HepG2 (cell line): ENCODE measurements around the gene IGF2BP3. TPM values are rescaled to one million over a fixed set of nuclear protein-coding genes. Genes with fewer than 3 reads are reported as not detected.

Experiments used
- ATAC-seq: fragments of 200-7000 bp; cut with Tn5 transposase; 3 replicates; pipeline ENCODE4 v1.9.1; 2020; ENCODE audit warnings: mild to moderate bottlenecking, moderate library complexity
- BruUV-seq: library from RNA; stranded (reverse); fragments of 400-500 nt; replicated peaks from 2 replicates; lab custom pipeline; 2021; lab: Mats Ljungman, UMichigan
- CTCF ChIA-PET: fragments of 300-600 bp; formaldehyde crosslinking; extraction: SDS; loops from one replicate; lab custom pipeline; 2021; ENCODE audit warnings: low total read pairs, inconsistent platforms, low intra/inter-chr PET ratio; lab: Yijun Ruan, JAX
- POLR2A ChIA-PET: fragments of 350-600 bp; sonication (Branson Sonifier 250); formaldehyde crosslinking; loops from one replicate; lab custom pipeline; 2020; ENCODE audit warnings: antibody characterized with exemption, inconsistent platforms; lab: Yijun Ruan, JAX
- DNase-seq: peaks from one replicate; pipeline ENCODE4 v3.0.0-alpha.2; 2015; ENCODE audit warnings: low spot score
- FAIRE-seq: peaks from 3 replicates; lab custom pipeline; 2011; peaks lifted over from hg19 to GRCh38; lab: Jason Lieb, UNC
- H2AFZ ChIP-seq: one replicate; pipeline ENCODE4 v1.6.1; 2011; ENCODE audit warnings: low read length, inconsistent platforms
- H3K27ac ChIP-seq: fragments of 300-600 bp; 3 replicates; pipeline ENCODE4 v1.8.0; 2011; ENCODE audit warnings: mixed run types, mild to moderate bottlenecking, mixed read lengths, low read length, inconsistent platforms; ENCODE audit not compliant: insufficient read depth; ENCODE audit errors: extremely low read length
- H3K27me3 ChIP-seq, 2 experiments: fragments of 200-600 bp in 1 of 2; 2 replicates in 1 of 2; 3 replicates in 1 of 2; pipeline versions ENCODE4 v1.6.0 to v1.8.0; 2011; ENCODE audit warnings: low read length in 2 of 2, mild to moderate bottlenecking in 2 of 2, moderate library complexity in 2 of 2, inconsistent platforms in 1 of 2; ENCODE audit not compliant: insufficient read depth in 2 of 2, control insufficient read depth in 1 of 2
- H3K36me3 ChIP-seq, 2 experiments: fragments of 200-600 bp in 1 of 2; replicated peaks in 1 of 2; 2 replicates in 1 of 2; 3 replicates in 1 of 2; pipeline versions ENCODE4 v1.5.1 to v1.8.0; 2011; ENCODE audit warnings: low read length in 2 of 2, inconsistent platforms in 1 of 2; ENCODE audit not compliant: insufficient read depth in 2 of 2, control insufficient read depth in 1 of 2
- H3K4me1 ChIP-seq: 2 replicates; pipeline ENCODE4 v1.5.1; 2012; ENCODE audit warnings: low read length, inconsistent platforms; ENCODE audit not compliant: insufficient read depth
- H3K4me2 ChIP-seq: 2 replicates; pipeline ENCODE4 v1.6.0; 2011; ENCODE audit warnings: low read depth, low read length, inconsistent platforms
- H3K4me3 ChIP-seq, 3 experiments: fragments of 200-600 bp in 1 of 3; sonication (generic), shearing (Covaris generic) in 1 of 3; replicated peaks in 1 of 3; 2 replicates each; pipeline ENCODE4 v1.5.1; 2011 to 2016; ENCODE audit warnings: low read length in 3 of 3, inconsistent platforms in 2 of 3, low read depth in 2 of 3, mild to moderate bottlenecking in 2 of 3, control low read depth in 1 of 3, mixed read lengths in 1 of 3; ENCODE audit not compliant: insufficient read depth in 1 of 3
- H3K79me2 ChIP-seq: one replicate; pipeline ENCODE4 v1.6.1; 2011; ENCODE audit warnings: low read length, inconsistent platforms; ENCODE audit not compliant: insufficient read depth
- H3K9ac ChIP-seq: 2 replicates; pipeline ENCODE4 v1.6.0; 2011; ENCODE audit warnings: mild to moderate bottlenecking, low read depth, low read length, inconsistent platforms; ENCODE audit not compliant: insufficient read depth
- H3K9me3 ChIP-seq: 2 replicates; pipeline ENCODE4 v1.5.1; 2012; ENCODE audit warnings: mild to moderate bottlenecking, low read length
- H4K20me1 ChIP-seq: 2 replicates; pipeline ENCODE4 v1.6.0; 2011; ENCODE audit warnings: inconsistent platforms, mild to moderate bottlenecking, low read length, moderate library complexity; ENCODE audit not compliant: insufficient read depth
- ATM ChIP-seq: fragments of 450-650 bp; IDR thresholded peaks from 2 replicates; pipeline ENCODE4 v1.7.1; 2017; ENCODE audit warnings: mild to moderate bottlenecking, borderline replicate concordance
- CBX1 ChIP-seq: IDR thresholded peaks from one replicate; pipeline ENCODE4 v1.6.1; 2016; ENCODE audit warnings: antibody characterized with exemption, low read depth
- CEBPG ChIP-seq: IDR thresholded peaks from 2 replicates; pipeline ENCODE4 v1.6.1; 2016
- ERF ChIP-seq: IDR thresholded peaks from 2 replicates; pipeline ENCODE4 v1.6.1; 2018; ENCODE audit warnings: missing biosample characterization, missing genetic modification reagents
- MIXL1 ChIP-seq: IDR thresholded peaks from 2 replicates; pipeline ENCODE4 v1.6.1; 2016
- SMC3 ChIP-seq: IDR thresholded peaks from 2 replicates; pipeline ENCODE4 v1.6.1; 2011; ENCODE audit warnings: low read length, improper control_type of control experiment
- ZNF768 ChIP-seq: sonication (generic); formaldehyde crosslinking; IDR thresholded peaks from 2 replicates; pipeline ENCODE4 v1.4.0; 2020; ENCODE audit warnings: missing genetic modification reagents
- ZNF777 ChIP-seq: sonication (generic); formaldehyde crosslinking; IDR thresholded peaks from 2 replicates; pipeline ENCODE4 v1.4.0; 2020; ENCODE audit warnings: missing genetic modification reagents
- WGBS: methylation state at CpG from one replicate; pipeline ENCODE4 v1.1.6; 2017; ENCODE audit warnings: low lambda C conversion rate; 5-methylcytosine and 5-hydroxymethylcytosine counted together
- in situ Hi-C: cut with HindIII; loops from 2 replicates; pipeline ENCODE4 v1.10.0; 2017; ENCODE audit warnings: low pct_unique_long_range_greater_than_20kb; ENCODE audit not compliant: extremely low pct_ligation_motif_present
- intact Hi-C: fragments of 100-400 bp; cut with micrococcal nuclease; formaldehyde crosslinking; loops from one replicate; pipeline ENCODE4 v1.10.0; 2022; ENCODE audit not compliant: unreplicated experiment
- polyA plus RNA-seq, 8 experiments: library from polyadenylated mRNA; depleted of rRNA in 3 of 8; stranded (reverse) in 7 of 8; unstranded in 1 of 8; fragments of >200 nt; fragmentation: Illumina TruSeq in 4 of 8; extraction: Trizol in 4 of 8; gene quantifications; 2 replicates each; pipeline versions ENCODE4 v1.2.1 to v1.2.3, GENCODE V29; 2011 to 2016; ENCODE audit warnings: low read depth in 4 of 8, missing spikeins in 1 of 8, mixed read lengths in 1 of 8; ENCODE audit not compliant: insufficient read depth in 1 of 8
- total RNA-seq, 5 experiments: library from RNA; depleted of rRNA; stranded (reverse); fragments of >200 nt; fragmentation: Illumina TruSeq; extraction: Trizol; gene quantifications; 2 replicates each; pipeline ENCODE4 v1.2.3, GENCODE V29; 2016; ENCODE audit warnings: low read depth in 1 of 5
- TF ChIP-seq, protein P1 (sequence below): sonication (generic); formaldehyde crosslinking; IDR thresholded peaks from 2 replicates; pipeline ENCODE4 v1.5.0; 2020; ENCODE audit warnings: mild to moderate bottlenecking, missing genetic modification reagents, borderline replicate concordance
- TF ChIP-seq, protein P2 (sequence below): IDR thresholded peaks from 2 replicates; pipeline ENCODE4 v1.4.0; 2020; ENCODE audit warnings: mild to moderate bottlenecking, missing genetic modification reagents
- TF ChIP-seq, protein P3 (sequence below): sonication (generic); formaldehyde crosslinking; IDR thresholded peaks from 2 replicates; pipeline ENCODE4 v1.4.0; 2020; ENCODE audit warnings: missing genetic modification reagents, borderline replicate concordance

The IGF2BP3 gene
- total and polyA plus RNA-seq, 2 of the 13 experiments (the other 11 are each of a cell fraction or from before 2014, with no cell fraction given) = 37.7 to 39.5 TPM

GRCh38 chr7:23279819-23280525, 190.3 kb downstream of the IGF2BP3 start (continued):
- TF ChIP-seq, protein P1, sequence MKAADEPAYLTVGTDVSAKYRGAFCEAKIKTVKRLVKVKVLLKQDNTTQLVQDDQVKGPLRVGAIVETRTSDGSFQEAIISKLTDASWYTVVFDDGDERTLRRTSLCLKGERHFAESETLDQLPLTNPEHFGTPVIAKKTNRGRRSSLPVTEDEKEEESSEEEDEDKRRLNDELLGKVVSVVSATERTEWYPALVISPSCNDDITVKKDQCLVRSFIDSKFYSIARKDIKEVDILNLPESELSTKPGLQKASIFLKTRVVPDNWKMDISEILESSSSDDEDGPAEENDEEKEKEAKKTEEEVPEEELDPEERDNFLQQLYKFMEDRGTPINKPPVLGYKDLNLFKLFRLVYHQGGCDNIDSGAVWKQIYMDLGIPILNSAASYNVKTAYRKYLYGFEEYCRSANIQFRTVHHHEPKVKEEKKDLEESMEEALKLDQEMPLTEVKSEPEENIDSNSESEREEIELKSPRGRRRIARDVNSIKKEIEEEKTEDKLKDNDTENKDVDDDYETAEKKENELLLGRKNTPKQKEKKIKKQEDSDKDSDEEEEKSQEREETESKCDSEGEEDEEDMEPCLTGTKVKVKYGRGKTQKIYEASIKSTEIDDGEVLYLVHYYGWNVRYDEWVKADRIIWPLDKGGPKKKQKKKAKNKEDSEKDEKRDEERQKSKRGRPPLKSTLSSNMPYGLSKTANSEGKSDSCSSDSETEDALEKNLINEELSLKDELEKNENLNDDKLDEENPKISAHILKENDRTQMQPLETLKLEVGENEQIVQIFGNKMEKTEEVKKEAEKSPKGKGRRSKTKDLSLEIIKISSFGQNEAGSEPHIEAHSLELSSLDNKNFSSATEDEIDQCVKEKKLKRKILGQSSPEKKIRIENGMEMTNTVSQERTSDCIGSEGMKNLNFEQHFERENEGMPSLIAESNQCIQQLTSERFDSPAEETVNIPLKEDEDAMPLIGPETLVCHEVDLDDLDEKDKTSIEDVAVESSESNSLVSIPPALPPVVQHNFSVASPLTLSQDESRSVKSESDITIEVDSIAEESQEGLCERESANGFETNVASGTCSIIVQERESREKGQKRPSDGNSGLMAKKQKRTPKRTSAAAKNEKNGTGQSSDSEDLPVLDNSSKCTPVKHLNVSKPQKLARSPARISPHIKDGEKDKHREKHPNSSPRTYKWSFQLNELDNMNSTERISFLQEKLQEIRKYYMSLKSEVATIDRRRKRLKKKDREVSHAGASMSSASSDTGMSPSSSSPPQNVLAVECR (CRISPR knock-in tag) = no peak
- TF ChIP-seq CBX1 = no peak

DNA sequence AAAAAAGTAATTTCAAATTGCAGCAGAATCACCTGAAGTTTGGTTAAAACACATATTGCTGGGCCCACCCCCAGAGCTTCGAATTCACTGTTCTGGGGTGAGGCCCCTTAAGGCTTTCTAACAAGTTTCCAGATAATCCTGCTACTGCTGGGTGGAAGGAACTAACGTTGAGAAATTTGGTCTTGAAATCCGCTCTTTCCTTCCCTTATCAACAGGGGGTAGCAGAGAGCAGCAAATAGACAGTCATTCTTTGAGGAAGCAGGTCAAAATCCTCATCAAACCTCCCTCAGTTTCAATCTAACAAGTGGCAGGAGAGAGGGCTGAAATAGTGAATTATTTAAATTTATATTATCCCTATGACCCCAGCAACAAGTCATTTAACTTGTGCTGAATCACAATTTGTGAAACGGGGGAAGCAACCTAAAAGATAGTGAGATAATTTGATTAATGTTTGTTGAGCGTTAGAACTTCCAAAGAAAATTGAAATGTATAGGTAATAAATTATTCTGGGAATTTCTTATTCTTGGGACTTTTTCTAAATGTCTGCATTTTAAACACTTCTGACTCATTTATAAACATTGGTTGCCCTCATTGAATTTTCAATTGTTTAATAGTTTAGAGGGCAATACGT, 192.8 kb downstream of the IGF2BP3 start:
- peak; percentile 76 for DNase-seq
- peak; percentile 49 for ATAC-seq
- in situ Hi-C loops (loop anchor here (10.0 kb wide), 1 partner anchor 247 kb away; no protein-coding TSS in a partner anchor), intact Hi-C loops (loop anchor here (1.0 to 10.0 kb wide), 4 partner anchors 16 to 157 kb away; partner anchors contain the start of gene MALSU1)
- Histone ChIP-seq H3K79me2 (no peaks in the 10 kb centered on the region), H3K27ac (no peak overlapping the region), H3K4me2 (no peak overlapping the region), H3K4me1 (peaks cover 32% of the 10 kb centered on the region), H3K36me3 (no peaks in the 10 kb centered on the region), H3K9ac (no peak overlapping the region), H3K4me3 (no peak overlapping the region), H3K9me3 (no peaks in the 10 kb centered on the region), H4K20me1 (no peaks in the 10 kb centered on the region), H3K27me3 (no peaks in the 10 kb centered on the region), H2AFZ (no peak overlapping the region)
- peak; percentile 63 for FAIRE-seq
- WGBS = 39% methylated on average over 6 of the region's 6 CpGs
- no TSS peak for BruUV-seq
- ChIA-PET CTCF (interaction anchor here (1.1 kb wide), 1 partner anchor 185 kb away, joined by 3 read pairs; no protein-coding TSS in a partner anchor), POLR2A (interaction anchor here (1.2 to 2.8 kb wide), 3 partner anchors 17 to 81 kb away, joined by 3 to 13 read pairs (median 4); partner anchors contain the start of gene MALSU1)
- TF ChIP-seq MIXL1 (CRISPR knock-in tag) (0 out of 2 replicates have a peak, but pooled peaks have one; percentile 57), ZNF768 (CRISPR knock-in tag) (no peak), ERF (CRISPR knock-in tag) (peak; percentile 61; the same call in 1 of the 2 replicates), CEBPG (CRISPR knock-in tag) (peak; percentile 46; the same call in 1 of the 2 replicates), SMC3 (peak; percentile 93), ATM (no peak), ZNF777 (CRISPR knock-in tag) (no peak)
- TF ChIP-seq, protein P2, sequence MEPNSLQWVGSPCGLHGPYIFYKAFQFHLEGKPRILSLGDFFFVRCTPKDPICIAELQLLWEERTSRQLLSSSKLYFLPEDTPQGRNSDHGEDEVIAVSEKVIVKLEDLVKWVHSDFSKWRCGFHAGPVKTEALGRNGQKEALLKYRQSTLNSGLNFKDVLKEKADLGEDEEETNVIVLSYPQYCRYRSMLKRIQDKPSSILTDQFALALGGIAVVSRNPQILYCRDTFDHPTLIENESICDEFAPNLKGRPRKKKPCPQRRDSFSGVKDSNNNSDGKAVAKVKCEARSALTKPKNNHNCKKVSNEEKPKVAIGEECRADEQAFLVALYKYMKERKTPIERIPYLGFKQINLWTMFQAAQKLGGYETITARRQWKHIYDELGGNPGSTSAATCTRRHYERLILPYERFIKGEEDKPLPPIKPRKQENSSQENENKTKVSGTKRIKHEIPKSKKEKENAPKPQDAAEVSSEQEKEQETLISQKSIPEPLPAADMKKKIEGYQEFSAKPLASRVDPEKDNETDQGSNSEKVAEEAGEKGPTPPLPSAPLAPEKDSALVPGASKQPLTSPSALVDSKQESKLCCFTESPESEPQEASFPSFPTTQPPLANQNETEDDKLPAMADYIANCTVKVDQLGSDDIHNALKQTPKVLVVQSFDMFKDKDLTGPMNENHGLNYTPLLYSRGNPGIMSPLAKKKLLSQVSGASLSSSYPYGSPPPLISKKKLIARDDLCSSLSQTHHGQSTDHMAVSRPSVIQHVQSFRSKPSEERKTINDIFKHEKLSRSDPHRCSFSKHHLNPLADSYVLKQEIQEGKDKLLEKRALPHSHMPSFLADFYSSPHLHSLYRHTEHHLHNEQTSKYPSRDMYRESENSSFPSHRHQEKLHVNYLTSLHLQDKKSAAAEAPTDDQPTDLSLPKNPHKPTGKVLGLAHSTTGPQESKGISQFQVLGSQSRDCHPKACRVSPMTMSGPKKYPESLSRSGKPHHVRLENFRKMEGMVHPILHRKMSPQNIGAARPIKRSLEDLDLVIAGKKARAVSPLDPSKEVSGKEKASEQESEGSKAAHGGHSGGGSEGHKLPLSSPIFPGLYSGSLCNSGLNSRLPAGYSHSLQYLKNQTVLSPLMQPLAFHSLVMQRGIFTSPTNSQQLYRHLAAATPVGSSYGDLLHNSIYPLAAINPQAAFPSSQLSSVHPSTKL (CRISPR knock-in tag) = peak; percentile 46
- TF ChIP-seq, protein P3, sequence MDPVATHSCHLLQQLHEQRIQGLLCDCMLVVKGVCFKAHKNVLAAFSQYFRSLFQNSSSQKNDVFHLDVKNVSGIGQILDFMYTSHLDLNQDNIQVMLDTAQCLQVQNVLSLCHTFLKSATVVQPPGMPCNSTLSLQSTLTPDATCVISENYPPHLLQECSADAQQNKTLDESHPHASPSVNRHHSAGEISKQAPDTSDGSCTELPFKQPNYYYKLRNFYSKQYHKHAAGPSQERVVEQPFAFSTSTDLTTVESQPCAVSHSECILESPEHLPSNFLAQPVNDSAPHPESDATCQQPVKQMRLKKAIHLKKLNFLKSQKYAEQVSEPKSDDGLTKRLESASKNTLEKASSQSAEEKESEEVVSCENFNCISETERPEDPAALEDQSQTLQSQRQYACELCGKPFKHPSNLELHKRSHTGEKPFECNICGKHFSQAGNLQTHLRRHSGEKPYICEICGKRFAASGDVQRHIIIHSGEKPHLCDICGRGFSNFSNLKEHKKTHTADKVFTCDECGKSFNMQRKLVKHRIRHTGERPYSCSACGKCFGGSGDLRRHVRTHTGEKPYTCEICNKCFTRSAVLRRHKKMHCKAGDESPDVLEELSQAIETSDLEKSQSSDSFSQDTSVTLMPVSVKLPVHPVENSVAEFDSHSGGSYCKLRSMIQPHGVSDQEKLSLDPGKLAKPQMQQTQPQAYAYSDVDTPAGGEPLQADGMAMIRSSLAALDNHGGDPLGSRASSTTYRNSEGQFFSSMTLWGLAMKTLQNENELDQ = no peak
